HG02884 (cell line): ENCODE data around the gene EIF4A2.
"Not testable (repeated sequence)": the region's sequence is repeated elsewhere in the genome, so short reads cannot be mapped to it uniquely, and the experiment has no call there.

Source experiments
- ATAC-seq: cut with Tn5 transposase; IDR thresholded peaks from one replicate; pipeline ENCODE4 v1.9.1; 2021; ENCODE audit warnings: mild to moderate bottlenecking, moderate library complexity; ENCODE audit not compliant: unreplicated experiment

EIF4A2 gene

DNA sequence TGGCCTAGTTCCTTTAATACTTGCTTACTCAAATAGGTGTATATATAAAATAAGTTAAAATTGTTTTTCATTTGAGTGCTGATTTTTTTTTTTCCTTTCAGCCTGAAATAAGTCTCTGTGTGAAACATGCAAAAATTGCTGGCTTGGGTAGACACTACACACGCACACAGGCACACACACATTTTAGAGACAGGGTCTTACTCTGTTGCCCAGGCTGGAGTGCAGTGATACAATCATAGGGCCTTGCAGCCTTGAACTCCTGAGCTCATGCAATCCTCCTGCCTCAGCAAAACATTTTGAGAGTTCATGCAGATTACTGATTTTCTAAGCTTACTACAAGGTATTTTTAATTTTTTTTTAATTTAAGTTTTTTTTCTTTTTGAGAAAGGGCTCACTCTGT lies 35.6 kb downstream of the EIF4A2 start:
- no peak for ATAC-seq

DNA sequence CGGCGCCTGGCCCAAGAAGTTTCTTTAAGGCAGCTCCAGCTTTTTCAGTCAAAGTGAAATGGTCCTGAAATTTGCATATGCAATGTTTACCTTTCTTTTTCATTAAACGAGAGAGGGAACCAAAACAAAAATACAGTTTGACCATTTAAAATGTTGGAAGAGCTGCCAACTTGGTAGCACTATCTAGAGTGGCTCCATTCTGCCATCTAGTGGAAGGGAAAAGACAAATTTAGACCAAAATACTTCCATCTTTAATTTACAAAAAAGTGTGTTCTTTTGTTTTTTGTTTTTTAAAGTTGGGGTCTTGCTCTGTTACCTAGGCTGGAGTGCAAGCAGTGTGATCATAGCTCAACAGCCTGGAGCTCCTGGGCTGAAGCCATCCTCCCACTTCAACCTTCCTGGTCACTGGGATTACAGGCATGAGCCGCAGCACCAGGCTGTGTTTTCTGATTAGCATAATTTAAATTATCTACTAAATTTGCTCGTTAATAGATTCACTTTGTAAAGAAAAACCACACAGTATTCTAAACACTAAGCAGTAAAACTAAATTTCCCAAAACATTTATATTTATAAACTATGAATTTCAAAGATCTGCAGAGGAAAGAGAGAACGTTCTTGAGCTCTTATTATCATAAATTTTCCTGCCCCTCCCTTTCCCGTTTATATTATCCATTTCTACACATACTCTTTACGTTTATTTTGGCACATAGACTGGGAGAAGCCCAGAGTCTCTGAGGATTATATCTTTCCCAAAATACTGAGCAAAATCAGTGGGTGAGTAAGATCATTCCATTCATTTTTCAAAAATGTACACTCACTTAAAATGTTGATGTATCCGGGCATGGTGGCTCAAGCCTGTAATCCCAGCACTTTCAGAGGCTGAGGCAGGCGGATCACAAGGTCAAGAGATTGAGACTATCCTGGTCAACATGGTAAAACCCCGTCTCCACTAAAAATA lies 38.3 kb downstream of the EIF4A2 start:
- no peak for ATAC-seq

DNA sequence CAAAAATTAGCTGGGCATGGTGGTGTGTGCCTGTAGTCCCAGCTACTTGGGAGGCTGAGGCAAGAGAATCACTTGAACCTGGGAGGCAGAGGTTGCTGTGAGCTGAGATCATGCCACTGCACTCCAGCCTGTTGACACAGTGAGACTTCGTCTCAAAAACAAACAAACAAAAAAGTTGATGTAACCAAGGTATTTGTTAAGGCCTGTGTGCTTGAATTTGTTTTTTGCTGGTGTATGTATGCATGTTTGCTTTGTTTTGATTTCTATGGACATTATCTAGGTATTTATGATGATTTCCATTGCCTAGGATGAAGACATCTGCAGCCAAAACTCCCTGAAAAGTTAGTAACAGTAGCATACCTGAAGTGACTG lies 39.0 kb downstream of the EIF4A2 start:
- not testable (repeated sequence) for ATAC-seq

DNA sequence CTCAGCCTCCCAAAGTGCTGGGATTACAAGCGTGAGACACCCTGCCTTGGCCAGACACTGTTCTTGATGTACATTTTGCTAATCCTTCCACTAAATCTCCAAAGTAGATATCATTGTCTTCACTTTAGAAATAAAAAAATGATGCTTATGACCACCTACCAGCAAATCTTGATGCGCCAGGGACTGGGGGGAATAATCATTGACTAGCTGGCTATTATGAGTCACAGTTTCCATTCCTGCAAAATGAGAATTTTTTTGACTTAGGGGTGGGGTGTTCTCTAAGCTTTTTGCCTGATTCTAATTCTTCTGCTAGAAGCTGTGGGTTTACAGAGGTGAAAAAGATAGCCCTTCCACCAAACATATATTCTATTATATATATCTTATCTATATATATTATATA lies 40.0 kb downstream of the EIF4A2 start:
- ATAC-seq: no peak

DNA sequence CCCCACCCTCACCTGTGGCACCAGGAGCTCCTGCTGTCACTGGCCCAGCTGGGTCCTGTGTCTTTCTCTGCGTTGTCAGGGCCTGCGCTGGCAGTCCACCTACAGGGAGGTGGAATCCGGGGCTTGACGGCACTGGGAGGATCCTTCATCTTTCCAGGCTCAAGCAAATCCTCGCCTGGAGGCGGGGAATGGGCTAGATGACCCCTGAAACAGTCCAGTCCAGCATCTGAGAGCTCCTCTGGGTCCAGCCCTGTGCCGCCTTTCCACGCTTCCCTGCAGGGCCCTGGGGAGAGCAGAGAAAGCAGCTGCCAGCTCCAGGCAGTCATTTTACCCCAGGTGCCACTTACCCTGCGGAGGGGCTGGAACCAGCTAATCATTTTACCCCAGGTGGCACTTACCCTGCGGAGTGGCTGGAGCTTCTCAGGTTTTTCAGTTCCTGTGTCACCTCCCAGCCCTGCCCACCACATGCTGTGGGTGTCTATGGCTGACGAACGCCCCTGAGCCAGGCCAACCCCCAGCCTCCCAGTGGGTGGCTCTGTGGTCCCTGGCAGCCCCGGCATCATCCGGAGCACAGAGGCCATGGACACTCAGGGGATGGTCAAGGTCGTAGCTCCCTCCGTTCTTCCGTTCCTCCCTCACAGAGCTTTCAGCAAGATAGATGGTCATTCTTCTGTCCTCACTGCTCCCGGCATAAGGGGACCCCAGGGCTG lies 41.2 kb downstream of the EIF4A2 start:
- ATAC-seq: no peak

DNA sequence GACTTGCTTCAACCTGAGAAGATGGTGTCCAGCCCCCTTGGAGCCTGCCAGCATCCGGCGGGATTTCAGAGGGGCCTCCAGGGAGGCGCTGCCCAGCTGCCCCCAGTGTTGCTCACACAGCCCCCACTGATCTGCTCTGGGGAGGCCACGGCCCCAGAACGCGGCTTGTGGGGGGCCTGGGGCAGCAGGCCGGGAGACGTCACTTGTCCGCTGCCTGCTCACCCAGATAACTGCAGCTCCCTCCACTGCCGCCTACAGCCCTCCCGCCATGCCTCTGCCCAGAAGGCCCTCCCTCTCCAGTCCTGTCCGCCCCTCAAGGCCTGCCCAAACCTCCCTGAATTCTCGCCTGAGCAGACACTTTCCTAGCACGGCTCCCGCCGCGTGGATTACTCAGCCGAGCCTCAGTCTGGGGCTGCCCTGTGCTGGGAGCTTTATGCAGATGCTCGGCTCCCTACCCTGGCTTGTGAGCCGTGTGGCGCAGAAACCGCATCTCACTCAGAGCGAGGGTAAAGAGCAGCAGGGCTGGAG lies 42.0 kb downstream of the EIF4A2 start:
- ATAC-seq: no peak

DNA sequence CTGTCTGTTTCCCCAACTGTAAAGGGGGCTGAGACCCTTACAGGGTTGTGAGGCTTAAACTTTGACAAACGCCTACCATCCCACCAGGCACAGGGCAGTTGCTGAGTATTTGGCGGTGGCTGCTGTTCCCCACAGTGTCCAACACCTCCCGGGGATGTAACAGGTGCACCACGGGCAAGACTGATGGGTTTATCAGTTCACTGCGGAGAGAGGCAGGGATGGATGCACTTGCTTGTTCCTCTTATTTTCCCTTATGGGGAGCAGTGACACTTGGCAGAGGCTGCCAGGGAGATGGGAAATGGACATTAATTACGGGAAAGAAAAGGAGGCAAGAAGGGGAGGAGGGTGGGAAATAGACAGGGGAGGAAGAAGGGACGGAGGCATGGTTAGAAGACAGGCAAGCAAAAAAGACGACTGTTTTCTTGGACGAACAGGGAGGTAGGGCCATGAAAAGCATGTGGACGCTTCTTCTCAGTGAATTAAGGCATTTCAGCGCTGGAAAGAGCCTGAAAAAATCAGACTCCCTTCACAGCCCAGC lies 42.6 kb downstream of the EIF4A2 start:
- no peak for ATAC-seq

DNA sequence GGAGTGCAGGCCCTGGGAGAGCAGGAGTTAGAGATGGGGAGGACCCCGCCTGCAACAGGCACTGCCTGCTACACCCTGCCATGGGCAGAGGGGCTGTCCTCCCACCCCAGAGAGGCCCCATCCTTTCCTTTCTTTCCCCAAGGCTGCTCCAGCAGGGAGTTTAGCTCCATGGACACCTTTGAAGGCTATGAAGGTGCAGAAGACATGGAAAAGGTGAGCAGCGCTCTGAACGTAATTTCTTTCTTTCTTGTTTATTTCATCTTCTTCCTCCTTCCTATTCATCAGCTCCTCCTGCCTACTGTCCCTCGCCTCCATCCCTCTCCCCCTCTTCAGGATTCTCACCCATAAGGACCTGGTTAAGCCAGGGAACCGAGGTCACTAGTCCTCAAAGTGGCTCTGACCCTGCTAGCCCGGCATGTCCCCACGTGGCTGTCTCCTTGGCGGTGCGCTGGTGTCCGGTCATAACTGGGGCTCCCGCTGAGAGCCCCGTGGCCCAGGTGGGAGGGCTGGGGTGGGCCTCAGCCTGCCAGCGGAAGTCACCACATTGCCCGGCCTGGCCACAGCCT lies 43.1 kb downstream of the EIF4A2 start:
- no peak for ATAC-seq

DNA sequence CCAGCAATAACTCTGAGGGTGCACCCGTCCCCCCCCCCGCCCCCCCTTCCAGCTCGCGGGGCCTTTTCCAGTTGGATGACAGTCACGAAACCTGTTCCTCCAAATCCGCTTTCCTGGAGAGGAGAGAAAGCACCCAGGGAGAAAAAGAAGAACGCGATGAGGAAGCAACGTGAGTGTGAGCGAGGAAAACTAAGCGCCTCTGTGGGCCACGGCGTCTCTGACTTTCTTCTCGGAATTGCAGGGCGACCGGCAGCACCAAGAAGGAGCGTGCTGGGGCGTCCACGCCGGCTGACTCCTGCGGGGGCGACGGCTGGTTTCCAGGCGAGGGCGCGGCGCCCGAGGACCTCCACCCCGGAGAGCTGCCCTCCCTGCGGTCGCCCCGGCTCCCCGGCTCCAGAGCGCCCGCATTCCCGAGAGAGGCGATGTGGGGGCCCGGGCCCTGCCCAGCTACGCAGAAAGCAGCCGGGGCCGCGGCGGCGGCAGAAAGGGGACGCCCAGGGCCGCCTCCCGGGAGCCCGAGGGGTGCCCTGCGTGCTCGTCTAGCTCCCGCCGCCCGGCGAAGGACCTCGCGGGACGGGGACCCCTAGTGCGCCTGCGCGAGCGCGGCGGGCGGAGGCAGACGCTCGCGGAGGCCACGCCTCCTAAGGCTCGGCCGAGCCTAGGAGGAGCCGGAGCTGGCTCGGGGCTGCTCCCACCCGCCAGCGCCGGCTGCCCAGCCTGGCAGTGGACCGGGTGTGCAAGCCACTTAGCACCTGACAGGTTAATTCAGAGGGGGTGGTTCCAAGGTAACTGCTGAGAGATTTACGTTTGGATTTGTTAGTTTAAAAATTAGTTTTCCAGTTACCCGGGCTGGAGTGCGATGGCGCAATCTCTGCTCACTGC lies 43.8 kb downstream of the EIF4A2 start:
- peak; percentile 84 for ATAC-seq

DNA sequence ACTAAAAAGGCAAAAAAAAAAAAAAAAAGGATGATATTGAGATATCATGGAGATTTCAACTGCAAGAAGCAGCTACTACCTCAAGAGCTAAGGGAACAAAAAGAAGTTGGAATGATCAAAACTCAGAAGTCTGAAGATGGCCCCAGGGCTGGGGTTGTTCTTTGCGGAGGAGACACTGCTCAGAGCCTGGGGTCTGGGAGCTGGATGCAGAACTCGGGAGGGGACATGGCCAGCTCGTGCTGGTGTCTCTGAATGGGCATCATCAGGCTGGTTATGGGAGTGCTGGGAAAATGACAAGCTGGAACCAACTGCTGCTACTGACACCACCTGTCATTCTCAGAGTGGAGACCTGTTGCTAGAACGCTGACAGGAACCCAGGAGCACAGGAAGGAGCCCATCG lies 45.0 kb downstream of the EIF4A2 start:
- ATAC-seq: no peak

DNA sequence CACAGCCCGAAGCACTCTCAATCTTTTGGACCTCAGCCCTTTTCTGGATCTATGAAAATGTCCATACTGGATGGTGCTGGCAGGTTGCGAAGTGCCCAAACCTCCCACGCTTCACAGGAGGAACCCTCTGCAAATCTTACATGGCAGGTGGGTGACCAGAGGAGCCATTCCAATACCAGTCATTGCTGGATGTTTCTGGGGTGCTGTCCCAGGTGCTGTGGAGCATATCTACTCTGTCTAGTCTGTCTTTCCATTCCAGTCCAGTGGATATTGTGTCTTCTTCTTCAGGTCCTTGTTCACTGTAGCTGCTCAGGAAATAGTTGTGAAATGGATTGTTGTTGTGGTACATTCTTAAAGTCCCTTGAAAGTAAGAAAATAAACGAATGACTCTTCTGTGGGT lies 48.4 kb downstream of the EIF4A2 start:
- no peak for ATAC-seq

DNA sequence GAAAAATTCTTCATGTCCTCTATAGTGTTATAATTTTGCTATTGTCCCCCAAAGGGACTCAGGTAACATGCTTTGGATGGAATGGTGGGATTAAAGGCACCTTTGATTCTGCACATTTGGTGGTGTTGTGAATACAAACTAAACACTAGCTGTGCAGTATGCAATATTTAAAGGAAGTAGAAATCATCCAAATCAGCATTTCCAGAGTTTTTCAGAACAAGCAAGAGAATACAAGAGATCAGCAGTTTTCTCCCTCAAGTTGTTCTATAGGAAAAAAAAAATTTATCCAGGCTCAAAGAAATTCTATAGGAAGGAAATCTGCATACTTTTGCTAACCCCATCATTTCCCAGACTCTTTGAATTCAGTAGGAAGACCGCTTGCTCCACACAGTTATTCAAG lies 48.9 kb downstream of the EIF4A2 start:
- ATAC-seq: no peak
